ENCODE results near the gene PLA2R1. TPM values are rescaled to one million over a fixed set of nuclear protein-coding genes. Genes with fewer than 3 reads are reported as not detected.

Gene PLA2R1
- polyA plus RNA-seq, 3 donors, result not detected

DNA sequence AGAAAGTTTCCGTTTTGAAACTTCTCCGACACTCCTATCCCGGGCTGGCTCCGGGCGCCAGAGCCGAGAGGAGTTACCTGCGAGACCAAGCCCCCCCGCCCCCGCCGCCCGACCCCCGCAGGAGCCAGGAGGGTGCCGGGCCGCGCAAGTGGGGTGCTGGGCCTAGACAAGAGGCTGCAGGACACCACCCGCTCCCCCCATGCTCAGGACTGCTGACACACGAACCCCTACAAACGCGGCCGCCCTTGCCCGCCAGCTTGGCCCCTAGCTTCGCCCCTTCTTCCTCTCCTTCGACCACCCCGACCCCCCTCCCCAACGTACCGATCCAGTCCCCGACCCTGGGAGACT is 497 bp downstream of the PLA2R1 start:
- intact Hi-C loops (cut with micrococcal nuclease), result no loop called here
- H3K4me1 ChIP-seq (ENCODE audit: control insufficient read depth in 1 of 2, insufficient read depth in 2 of 2, low read length in 2 of 2), result peaks cover 7 to 17% of the 10 kb centered on the region in 2 donors
- H3K79me2 ChIP-seq (ENCODE audit: insufficient read depth, low read length), result no peaks in the 10 kb centered on the region
- no peaks in the 10 kb centered on the region for H3K9me3 ChIP-seq (replicated peaks in 1 of 2; ENCODE audit: control insufficient read depth in 1 of 2, insufficient read depth in 1 of 2, low read length in 2 of 2)
- H3K27me3 ChIP-seq (ENCODE audit: control insufficient read depth in 2 of 2, insufficient read depth in 2 of 2, low read length in 2 of 2), result peaks cover 6 to 32% of the 10 kb centered on the region in 2 donors
- Mint-ChIP-seq H3K27me3 (ENCODE audit: low read depth in 3 of 3) (peaks cover 20 to 34% (median 26%) of the 10 kb centered on the region in 3 donors), H3K36me3 (peaks cover 0 to 2% of the 10 kb centered on the region in 2 donors), H3K4me3 (peak overlapping the region; percentile 78 to 91), H3K9me3 (peaks cover 0 to 13% (median 7%) of the 10 kb centered on the region in 7 donors), H3K4me1 (peaks cover 17% of the 10 kb centered on the region), H3K27ac (no peak overlapping the region)
- peak overlapping the region; percentile 63 for H3K9ac ChIP-seq (ENCODE audit: insufficient read depth, low read length, poor library complexity, severe bottlenecking)
- no peak overlapping the region for H3K27ac ChIP-seq (ENCODE audit: low read depth in 1 of 2, low read length in 2 of 2)
- peak overlapping the region; percentile 32 to 71 (median 32) for H3K4me3 ChIP-seq (replicated peaks in 1 of 3; ENCODE audit: low read depth in 2 of 3, low read length in 3 of 3)
- peak overlapping the region; percentile 85 for H3K4me2 ChIP-seq (replicated peaks; ENCODE audit: extremely low read depth, low read length, poor library complexity, severe bottlenecking)
- DNase-seq, result no peak
- no peaks in the 10 kb centered on the region for H3K36me3 ChIP-seq (replicated peaks in 1 of 2; ENCODE audit: control insufficient read depth in 1 of 2, insufficient read depth in 2 of 2, low read length in 2 of 2)
- no peaks in the 10 kb centered on the region for H4K20me1 ChIP-seq (ENCODE audit: insufficient read depth, low read length)
- WGBS (ENCODE audit: insufficient coverage), result 1% methylated on average over 25 of the region's 27 CpGs
- TF ChIP-seq, protein P1, sequence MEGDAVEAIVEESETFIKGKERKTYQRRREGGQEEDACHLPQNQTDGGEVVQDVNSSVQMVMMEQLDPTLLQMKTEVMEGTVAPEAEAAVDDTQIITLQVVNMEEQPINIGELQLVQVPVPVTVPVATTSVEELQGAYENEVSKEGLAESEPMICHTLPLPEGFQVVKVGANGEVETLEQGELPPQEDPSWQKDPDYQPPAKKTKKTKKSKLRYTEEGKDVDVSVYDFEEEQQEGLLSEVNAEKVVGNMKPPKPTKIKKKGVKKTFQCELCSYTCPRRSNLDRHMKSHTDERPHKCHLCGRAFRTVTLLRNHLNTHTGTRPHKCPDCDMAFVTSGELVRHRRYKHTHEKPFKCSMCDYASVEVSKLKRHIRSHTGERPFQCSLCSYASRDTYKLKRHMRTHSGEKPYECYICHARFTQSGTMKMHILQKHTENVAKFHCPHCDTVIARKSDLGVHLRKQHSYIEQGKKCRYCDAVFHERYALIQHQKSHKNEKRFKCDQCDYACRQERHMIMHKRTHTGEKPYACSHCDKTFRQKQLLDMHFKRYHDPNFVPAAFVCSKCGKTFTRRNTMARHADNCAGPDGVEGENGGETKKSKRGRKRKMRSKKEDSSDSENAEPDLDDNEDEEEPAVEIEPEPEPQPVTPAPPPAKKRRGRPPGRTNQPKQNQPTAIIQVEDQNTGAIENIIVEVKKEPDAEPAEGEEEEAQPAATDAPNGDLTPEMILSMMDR (IDR thresholded peaks at IDR 0.05), result no peak
- peak overlapping the region; percentile 80 for H2AFZ ChIP-seq (ENCODE audit: insufficient read depth, low read depth, low read length, poor library complexity, severe bottlenecking)

DNA sequence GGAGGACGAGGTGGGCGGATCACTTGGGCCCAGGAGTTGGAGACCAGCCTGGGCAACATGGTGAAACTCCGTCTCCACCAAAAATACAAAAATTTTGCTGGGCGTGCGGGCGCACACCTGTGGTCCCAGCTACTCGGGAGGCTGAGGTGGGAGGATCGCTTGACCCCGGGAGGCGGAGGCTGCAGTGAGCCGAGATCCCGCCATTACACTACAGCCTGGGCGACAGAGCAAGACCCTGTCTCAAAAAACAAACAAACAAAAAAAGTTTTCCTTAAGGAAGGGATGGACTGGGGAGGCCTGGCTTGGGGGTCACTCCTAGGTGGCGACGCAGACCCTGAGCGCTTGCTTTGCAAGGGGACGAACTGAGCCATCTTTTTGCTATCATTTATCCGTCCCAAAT is 882 bp downstream of the PLA2R1 start:
- Mint-ChIP-seq H3K9me3 (peaks cover 0 to 11% (median 7%) of the 10 kb centered on the region in 7 donors), H3K36me3 (peaks cover 0 to 2% of the 10 kb centered on the region in 2 donors), H3K27me3 (ENCODE audit: low read depth in 3 of 3) (peaks cover 20 to 34% (median 26%) of the 10 kb centered on the region in 3 donors), H3K27ac (no peak overlapping the region), H3K4me3 (peak overlapping the region; percentile 78 to 91), H3K4me1 (peaks cover 17% of the 10 kb centered on the region)
- Histone ChIP-seq H4K20me1 (ENCODE audit: insufficient read depth, low read length) (no peaks in the 10 kb centered on the region), H3K9me3 (replicated peaks in 1 of 2; ENCODE audit: control insufficient read depth in 1 of 2, insufficient read depth in 1 of 2, low read length in 2 of 2) (no peaks in the 10 kb centered on the region), H3K27me3 (ENCODE audit: control insufficient read depth in 2 of 2, insufficient read depth in 2 of 2, low read length in 2 of 2) (peaks cover 6 to 32% of the 10 kb centered on the region in 2 donors), H3K4me3 (replicated peaks in 1 of 3; ENCODE audit: low read depth in 2 of 3, low read length in 3 of 3) (peak overlapping the region; percentile 32 to 71 (median 32)), H3K9ac (ENCODE audit: insufficient read depth, low read length, poor library complexity, severe bottlenecking) (peak overlapping the region; percentile 63), H2AFZ (ENCODE audit: insufficient read depth, low read depth, low read length, poor library complexity, severe bottlenecking) (peak overlapping the region; percentile 80), H3K36me3 (replicated peaks in 1 of 2; ENCODE audit: control insufficient read depth in 1 of 2, insufficient read depth in 2 of 2, low read length in 2 of 2) (no peaks in the 10 kb centered on the region), H3K4me2 (replicated peaks; ENCODE audit: extremely low read depth, low read length, poor library complexity, severe bottlenecking) (peak overlapping the region; percentile 85), H3K4me1 (ENCODE audit: control insufficient read depth in 1 of 2, insufficient read depth in 2 of 2, low read length in 2 of 2) (peaks cover 7 to 17% of the 10 kb centered on the region in 2 donors), H3K79me2 (ENCODE audit: insufficient read depth, low read length) (no peaks in the 10 kb centered on the region), H3K27ac (ENCODE audit: low read depth in 1 of 2, low read length in 2 of 2) (no peak overlapping the region)
- no peak for DNase-seq
- TF ChIP-seq, protein P1 (IDR thresholded peaks at IDR 0.05), result no peak
- WGBS (ENCODE audit: insufficient coverage), result 72% methylated on average over 12 of the region's 18 CpGs
- intact Hi-C loops (cut with micrococcal nuclease), result no loop called here

All from CD14-positive monocyte (primary cell).